GM21367 (cell line): Measurements from ENCODE around the gene UBAC1.

Experiments used
- ATAC-seq: cut with Tn5 transposase; IDR thresholded peaks from one replicate; pipeline ENCODE4 v1.9.1; 2021; ENCODE audit not compliant: unreplicated experiment

The UBAC1 gene

GRCh38 chr9:135885100-135885853 lies 75.9 kb downstream of the UBAC1 start:
- no peak for ATAC-seq

- ATAC-seq: no peak
These were observed 76.7 kb downstream of the UBAC1 start for GRCh38 chr9:135884328-135885035.

- no peak for ATAC-seq
These were observed 77.6 kb downstream of the UBAC1 start for GRCh38 chr9:135883410-135884089.
